ENCODE measurements around the gene C1orf198.

The C1orf198 gene, protein sequence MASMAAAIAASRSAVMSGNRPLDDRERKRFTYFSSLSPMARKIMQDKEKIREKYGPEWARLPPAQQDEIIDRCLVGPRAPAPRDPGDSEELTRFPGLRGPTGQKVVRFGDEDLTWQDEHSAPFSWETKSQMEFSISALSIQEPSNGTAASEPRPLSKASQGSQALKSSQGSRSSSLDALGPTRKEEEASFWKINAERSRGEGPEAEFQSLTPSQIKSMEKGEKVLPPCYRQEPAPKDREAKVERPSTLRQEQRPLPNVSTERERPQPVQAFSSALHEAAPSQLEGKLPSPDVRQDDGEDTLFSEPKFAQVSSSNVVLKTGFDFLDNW

DNA sequence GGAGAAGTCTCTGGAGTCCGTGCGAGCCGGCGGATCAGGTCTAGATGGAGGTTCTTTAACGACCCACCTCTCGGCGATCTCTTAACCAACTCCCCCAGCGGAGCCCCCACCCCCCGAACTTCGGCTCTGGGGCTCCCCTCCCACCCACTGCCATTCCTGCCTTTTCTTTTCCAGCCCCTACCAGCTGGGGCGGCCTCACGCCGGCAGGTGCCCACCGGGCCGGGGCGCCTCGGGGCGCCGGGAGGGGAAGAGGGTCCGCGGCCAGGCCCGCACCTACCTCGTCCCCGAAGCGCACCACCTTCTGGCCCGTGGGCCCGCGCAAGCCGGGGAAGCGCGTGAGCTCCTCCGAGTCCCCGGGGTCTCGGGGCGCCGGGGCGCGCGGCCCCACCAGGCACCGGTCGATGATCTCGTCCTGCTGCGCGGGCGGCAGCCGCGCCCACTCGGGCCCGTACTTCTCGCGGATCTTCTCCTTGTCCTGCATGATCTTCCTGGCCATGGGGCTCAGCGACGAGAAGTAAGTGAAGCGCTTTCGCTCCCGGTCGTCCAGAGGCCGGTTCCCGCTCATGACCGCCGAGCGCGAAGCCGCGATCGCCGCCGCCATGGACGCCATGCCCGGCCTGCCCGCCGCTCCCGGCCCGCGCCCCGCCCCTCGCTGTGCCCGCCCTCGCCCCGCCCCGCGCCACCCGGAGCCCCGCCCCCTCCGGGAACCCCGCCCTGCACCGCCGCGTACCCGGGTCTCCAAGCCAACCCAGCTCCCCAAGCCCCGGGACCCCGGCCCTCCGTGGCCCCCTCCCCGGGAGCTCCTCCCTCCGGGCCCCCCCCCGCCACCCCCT, at the start of gene C1orf198:
Gene C1orf198, minus strand, starts transcription at position 619 of the 833 bp plus-strand sequence. Its CDS starts 9 bp downstream, at position 610.
- DNase-seq (ENCODE audit: low read depth) = peak; percentile 70

DNA sequence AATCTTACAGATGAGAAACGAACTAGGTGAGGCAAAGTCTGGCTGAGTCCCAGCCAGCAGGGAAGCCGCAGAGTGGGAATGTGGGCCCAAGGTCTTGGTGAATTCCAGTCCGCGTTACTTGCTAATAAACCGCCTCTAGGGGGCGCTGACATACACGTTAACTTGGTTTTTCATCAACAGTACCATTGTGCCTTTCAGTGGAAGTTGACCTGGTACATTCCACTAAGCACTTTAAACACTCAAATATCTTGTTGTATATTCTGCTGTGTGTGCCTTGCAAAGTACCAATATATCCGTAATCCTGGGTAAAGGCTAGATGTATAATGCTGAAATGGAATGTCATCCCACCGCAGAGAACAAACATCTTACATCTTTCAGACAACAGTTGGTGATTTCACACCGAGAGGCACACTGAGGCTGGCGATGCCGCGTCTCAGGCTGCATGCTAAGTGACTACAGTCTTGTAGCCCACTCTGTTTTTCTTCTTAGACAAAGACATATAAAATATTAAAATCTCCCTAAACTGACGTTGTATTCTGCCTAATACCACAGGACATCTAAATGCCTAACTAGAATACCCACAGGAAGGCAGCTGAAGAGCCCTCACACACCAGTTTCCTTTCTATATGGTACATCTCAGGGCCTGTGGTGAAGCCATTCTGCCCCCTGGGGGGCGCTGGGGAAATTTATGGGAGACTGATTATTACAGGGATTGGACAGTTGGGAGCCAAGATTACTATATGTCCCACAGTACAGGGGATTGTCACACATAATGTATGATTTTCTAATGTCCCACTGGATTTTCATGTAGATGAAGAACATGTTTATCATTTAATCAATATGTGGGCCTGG, 49.2 kb upstream of the C1orf198 start:
- peak; percentile 75 for DNase-seq (ENCODE audit: low read depth)

DNA sequence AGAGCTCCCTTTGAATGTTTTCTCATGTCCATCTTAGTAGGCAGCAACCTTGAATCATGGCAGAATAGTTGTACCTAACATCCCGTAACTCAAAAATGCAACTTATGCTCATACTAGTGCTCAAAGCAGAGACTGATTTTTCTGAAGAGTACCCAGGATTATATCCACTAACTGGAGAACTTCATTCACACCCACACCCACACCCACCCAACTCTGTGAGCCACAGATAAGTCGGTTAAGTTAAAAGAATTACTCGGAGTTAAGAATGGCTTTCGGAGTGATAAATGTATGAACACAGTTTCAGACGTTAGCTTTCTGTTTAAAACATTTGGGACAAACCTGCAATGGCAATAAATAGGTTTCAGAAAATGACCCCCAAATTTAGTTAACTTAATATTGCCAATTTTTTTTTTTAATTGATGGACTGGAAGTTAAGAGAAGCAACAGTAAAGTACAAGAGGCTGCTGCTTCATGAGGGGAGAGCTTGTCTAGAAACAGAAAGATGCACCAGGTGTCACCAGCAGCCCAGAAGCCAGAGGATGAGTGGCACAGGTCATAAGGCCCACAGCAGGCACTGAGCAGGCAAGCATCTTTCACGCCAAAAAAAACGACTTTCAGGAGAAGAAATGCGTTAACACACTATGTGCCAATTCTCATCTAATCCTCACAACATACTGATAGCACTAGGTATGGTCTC, 48.4 kb upstream of the C1orf198 start:
- DNase-seq (ENCODE audit: low read depth) = no peak

DNA sequence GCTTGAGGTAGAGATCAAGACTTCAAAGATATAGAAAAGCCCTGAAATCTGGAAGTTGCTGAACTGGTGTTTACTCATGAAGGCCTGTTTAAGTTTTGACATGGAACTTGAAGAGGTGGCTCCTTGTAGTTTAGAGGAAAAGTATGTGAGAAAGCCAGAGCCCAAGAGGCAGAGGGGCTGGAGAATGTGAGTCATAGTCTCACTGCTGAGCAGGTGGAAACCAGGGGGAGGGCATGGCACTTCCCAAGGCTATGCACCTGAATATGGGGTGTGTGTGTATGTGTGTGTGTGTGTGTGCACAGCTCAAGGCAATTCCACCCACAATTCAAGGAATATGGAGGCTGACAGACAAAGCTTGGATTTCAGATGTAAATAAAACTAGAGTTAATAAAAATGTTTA, 46.8 kb upstream of the C1orf198 start:
- DNase-seq (ENCODE audit: low read depth) = peak; percentile 14

DNA sequence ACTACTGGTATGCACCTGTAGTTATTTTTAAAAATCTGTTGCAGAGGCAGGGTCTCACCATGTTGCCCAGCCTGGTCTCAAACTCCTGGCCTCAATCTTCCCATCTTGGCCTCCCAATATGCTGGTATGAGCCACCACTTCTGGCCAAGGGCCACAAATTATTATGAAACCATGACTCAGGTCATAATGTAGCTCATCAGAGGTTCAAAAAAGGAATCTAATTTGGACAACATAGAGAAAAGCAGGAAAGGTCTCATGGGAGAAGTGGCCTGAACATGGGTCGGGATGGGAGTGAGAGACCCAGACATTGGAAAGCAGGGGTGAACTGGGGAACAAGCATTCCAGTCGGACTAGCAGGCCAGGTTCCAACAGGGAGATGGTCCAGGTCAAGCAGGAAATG, 45.2 kb upstream of the C1orf198 start:
- peak; percentile 64 for DNase-seq (ENCODE audit: low read depth)

DNA sequence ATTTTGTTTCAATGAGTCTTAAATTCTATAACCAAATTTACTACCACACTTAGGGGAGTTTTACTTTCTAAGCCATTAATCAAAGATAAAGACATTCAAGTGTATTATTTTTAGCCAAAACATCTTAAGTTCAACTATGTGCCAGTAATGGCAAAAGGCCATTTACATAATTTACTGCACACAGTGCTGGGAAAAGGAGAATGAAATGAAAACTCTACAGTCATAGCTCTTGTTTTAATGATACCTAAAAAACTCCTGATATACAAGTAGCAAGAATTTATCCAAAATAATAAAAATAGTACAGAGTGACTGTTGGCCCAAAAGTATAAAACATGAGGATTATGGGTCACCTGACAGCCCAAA, 42.4 kb upstream of the C1orf198 start:
- peak; percentile 45 for DNase-seq (ENCODE audit: low read depth)

DNA sequence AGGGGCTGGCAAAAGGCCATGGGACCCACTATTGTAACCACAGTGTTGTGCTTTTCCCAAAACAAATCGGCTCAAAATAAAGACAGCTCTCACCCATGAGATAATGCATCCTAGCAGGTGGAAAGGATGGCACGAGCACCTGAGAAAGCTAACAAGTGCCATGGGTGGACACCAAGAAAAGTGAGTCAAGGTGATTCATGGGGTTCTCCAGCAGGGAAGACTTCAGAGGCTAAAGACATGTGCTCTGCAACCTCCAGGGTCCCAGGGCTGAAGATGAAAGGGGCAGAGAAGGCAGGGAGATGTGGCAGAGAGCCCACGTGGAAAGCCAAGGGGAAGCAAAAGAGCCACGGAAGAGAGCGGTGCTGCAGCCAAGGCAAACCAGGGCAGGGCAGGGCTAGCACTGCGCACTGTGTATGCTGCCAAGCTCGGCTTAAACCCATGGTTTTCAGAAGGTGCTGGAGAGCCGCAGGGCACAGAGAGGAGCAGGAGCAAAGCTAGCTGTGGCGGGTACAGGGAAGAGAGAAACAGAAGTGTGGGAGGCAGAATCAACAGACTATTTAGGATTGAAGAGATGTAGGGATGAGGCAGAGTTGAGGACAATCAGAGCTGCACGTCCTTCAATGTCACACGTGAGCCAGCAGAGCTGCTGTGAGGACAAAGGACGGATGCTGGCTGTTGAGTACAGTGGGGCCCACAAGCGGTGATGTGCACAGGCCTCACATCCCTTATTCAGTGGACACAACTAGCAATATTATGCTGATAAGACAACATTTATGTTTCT, 41.8 kb upstream of the C1orf198 start:
- no peak for DNase-seq (ENCODE audit: low read depth)

DNA sequence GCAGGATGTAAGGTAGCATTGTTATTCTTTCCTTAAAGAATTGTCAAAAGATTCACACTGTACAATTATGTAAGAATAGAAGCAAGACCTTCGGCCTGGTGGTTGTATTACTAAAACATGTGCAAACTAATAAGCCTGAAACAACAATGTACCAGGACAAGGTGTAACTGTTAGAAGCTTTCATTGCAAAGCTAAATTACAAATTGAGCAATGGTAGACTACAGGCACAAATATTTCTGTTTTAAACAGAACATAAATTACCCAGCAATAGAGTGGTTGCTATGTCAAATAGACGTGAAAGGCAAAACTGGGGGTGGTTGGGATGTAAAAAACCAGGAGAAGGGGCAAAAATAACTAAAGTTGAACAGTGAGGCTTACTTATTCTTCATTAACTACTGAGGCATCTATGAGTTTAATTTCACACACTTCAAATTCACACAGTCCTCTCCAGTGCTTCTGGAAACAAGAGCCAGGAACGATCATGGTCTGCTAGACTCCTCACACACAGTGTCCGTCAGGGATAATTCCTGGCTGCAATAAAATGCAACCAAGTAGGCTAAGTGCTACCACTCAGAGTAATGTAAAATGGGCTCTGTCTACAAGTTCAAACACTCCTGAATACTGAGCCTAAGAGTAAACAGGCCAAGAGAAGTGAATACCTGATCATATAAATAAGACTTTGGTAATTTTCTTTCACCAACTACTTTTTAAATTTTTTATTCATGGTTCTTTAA, 39.3 kb upstream of the C1orf198 start:
- no peak for DNase-seq (ENCODE audit: low read depth)

DNA sequence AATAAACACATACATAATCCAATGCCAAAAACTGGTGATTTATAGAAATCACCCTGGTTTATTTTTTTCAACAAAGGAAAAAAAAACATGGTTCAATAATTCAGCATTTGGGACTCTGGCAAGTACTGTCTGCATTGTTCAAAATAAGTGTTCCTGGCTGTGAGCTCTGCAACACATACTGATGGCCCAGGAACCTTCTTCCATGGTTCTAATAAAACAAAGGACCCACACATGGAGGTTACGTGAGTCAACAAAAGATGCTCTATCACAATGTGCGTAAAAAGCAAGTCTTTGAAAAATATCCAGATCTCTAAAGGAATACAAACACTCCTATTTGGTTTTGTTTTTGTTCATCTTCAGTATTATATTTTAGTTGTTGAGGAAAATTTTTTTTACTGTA, 37.9 kb upstream of the C1orf198 start:
- DNase-seq (ENCODE audit: low read depth) = no peak

DNA sequence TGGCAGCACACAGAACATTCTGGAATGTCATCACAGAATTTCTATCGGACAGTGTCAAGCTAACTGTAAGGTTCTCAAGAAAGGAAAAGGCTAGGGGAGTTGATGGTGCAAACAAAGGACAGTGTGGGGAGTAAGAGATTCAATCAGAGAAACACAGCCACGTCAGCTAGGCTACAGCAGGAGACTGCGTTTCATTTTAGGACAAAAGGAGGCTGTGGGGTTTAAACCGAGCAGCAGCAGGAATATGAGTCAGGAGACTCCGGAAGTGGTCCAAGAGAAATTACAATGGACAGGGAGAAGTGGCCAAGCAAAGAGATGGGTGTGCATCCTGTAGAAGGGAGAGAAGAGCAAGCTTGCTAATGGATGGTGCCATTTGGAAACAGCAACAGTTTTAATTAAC, 37.4 kb upstream of the C1orf198 start:
- DNase-seq (ENCODE audit: low read depth) = no peak

DNA sequence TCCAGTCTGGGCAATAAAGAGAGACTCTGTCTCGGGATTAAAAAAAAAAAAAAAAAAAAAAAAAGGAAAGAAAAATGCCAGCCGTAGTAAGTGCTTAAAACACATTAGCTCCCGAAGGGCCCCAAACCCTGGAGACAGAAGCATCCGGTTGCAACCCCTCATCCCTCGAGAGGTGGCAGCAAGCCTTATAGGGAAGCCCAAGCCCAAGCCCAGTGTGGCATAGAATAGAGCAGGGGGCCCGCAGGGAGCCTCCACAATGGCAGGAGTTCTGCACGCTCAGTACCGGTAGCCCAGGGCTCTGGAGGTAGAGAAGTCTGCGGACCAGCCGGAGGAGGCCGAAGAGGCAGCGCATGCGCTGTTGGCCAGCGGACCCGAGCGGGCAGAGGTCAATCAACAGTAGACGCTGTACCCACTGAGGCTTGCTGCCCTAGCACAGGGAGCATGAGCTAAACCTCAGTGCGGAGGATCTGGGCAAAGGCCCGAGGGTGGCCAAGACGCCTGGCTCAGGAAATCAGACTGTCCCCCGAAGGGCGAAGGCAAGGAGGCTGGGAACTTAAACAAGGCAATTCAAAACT, 34.1 kb upstream of the C1orf198 start:
- DNase-seq (ENCODE audit: low read depth) = no peak

DNA sequence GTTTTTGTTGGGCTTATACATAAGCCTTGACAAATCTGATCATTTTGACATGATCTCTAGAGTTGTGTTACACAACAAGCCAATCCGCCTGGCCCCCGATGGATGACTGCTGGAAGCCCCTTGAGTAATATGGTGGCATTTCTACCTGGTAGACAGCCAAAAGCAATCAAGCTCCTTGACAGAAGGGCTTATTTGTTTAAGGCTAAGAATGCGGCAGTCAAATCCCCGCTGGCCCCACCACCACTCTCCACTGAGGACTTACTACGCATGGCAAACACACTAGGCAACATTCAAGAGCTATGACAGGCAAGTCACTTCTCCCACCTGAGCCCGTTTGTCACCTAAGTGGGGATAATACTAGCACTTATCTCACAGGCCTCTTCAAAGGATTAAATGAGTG, 33.4 kb upstream of the C1orf198 start:
- no peak for DNase-seq (ENCODE audit: low read depth)

DNA sequence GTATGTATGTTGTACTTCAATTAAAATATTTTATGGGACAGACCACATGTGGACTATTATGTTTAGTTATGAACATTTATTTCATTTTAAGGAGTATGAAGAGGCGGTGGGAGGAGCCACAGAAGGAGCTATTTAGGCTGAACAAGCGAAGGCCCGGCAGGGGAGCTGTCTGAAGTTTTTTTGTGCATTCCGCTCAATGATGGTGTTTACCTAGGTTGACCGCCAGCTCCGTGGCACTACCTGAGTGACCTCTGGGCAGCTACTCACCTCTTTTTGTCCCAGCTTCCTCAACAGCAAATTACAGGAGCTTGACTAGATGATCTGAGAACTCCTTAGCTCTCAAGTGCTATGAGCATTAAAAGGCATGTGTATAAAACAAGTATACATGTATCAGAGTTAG, 32.7 kb upstream of the C1orf198 start:
- no peak for DNase-seq (ENCODE audit: low read depth)

DNA sequence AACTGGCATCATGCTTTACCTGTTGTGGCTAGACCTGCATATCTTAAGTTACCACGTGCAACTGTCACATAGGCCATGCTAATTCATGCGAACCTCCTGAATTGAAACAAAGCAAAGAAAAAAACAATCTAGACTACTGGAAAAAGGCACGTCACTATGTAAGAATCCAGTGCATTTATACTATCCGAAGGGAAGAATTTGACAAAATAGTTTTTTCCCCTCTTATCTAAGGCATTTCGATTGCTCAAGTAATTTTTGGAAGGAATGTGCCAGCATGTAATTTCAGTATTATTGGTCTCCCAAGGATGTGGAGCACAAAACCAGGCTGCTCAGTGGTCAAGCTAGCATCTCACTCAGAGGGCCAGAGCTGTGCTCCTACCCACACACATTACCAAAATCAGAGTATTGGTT, 31.5 kb upstream of the C1orf198 start:
- DNase-seq (ENCODE audit: low read depth) = peak; percentile 84

DNA sequence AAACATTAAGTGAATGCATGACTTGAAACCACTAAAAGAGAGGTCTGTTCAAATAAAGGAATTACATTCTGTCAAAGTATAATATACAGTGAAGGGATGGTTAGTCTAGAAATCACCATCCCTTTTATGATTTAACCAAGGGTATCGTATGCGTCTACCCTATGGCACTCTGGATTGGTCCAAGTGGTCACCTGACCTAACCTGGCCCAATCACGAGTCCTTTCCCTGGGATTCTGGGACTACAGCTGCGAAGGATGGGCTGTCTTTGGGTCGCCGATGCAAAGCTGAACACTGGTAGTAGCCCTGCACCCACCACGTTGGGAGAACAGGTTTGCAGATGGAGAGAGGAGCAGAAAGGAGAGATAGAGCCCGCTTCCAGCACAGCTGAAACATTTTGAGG, 30.4 kb upstream of the C1orf198 start:
- no peak for DNase-seq (ENCODE audit: low read depth)

DNA sequence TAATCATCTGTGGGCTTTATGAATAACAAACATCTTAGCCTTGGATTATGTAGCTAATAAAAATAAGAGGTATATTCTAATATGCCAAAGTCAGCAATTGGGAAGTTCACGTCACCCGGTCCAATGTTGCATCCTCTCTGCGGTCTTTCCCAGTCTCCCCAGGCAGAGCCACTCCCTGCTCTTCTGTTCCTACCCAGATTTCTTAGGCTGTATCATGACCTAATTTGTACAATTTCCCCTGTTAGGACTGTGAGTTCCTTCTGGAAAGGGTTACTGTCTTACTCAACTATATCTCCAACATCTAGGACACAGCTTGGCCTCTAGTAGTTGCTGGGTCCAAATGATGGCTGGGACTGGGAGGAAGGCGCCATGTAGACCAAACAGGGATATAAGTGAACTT, 29.8 kb upstream of the C1orf198 start:
- DNase-seq (ENCODE audit: low read depth) = no peak

DNA sequence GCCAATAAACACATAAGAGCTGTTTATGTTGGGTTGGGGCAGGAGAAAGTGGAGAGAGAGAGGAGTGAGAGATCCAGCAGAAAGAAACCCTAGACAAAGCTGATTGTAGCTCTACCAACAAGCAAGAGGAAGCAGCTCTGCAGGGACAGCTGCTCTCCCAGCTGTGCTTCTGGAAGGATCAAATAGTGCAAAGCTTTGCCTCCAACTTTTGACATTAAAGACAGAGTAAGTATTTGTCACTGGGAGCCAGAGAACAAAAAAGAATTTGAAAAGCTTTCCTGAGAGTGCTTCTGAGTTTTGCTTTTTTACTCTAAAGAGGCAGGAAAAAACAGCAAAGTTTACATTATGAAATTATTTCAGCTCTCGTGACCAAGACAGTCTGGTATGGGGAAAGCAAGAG, 28.5 kb upstream of the C1orf198 start:
- DNase-seq (ENCODE audit: low read depth) = no peak

DNA sequence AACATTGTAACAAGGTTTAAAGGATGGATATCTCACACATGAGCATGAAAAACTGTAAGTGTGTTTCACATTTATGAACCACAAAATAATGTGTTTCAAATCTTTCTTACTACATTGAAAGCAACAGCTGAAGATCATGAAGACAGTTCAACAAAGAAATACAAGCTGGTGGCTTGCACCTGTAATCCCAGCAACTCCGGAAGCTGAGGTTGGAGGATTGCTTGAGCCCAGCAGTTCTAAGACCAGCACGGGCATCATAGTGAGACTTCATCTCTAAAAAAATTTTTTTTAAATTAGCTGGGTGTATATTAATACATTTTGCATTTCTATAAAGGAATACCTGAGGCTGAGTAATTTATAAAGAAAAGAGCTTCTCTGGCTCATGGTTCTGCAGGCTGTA, 27.1 kb upstream of the C1orf198 start:
- no peak for DNase-seq (ENCODE audit: low read depth)

DNA sequence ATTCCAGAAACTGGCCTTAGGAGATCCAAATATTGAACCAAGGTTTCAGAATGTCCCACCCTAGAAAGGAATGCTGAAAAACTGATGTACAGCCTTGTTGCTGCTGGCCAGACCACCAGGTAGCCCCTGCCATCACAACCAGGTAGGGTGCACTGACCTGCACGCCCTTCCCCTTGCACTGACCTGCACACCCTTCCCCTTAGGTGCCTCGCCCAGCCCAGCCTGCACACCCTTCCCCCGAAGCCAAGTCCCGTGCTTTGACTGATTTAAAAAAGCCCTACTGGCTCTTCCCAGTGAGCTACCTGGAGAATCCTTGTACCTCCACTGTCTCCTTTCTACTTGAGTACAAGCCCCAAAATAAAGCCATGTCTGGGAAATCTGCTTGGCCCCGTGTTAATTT, 26.3 kb upstream of the C1orf198 start:
- no peak for DNase-seq (ENCODE audit: low read depth)

DNA sequence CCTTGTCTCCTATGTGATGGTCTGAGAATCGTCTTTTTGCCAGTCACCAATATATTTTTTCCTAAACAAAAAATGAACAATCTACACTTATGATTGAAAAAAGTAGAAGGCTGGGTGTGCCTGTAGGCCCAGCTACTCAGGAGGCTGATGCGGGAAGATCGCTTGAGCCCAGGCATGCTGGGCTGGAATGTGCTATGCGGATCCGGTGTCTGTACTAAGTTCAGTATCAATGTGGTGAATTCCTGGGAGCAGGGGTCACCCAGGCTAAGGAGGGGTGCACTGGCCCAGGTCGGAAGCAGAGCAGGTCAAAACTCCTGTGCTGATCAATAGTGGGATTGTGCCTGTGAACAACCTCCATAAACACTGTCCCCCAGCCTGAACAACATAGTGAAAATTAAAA, 25.7 kb upstream of the C1orf198 start:
- DNase-seq (ENCODE audit: low read depth) = no peak

All from EH (cell line).